DND-41 (cell line): ENCODE results near the gene FAM131C.
"Not testable (repeated sequence)": the region's sequence is repeated elsewhere in the genome, so short reads cannot be mapped to it uniquely, and the experiment has no call there.

ENCODE experiments used
- ATAC-seq: fragments of 200-7000 bp; cut with Tn5 transposase; 3 replicates; pipeline ENCODE4 v1.9.1; 2021; ENCODE audit warnings: low read depth; ENCODE audit not compliant: insufficient read depth
- DNase-seq: peaks from one replicate; pipeline ENCODE4 v3.0.0-alpha.2; 2020
- H2AFZ ChIP-seq: 2 replicates; pipeline ENCODE4 v1.6.0; 2012; ENCODE audit warnings: low read depth, low read length
- H3K27ac ChIP-seq: 2 replicates; pipeline ENCODE4 v1.5.1; 2012; ENCODE audit warnings: low read length, inconsistent platforms
- H3K27me3 ChIP-seq: fragments of 200-600 bp; sonication (generic); 2 replicates; pipeline ENCODE4 v1.6.0; 2012; ENCODE audit warnings: low read length, mild to moderate bottlenecking, inconsistent platforms; ENCODE audit not compliant: insufficient read depth, poor library complexity
- H3K36me3 ChIP-seq: 2 replicates; pipeline ENCODE4 v1.5.1; 2012; ENCODE audit warnings: low read length, inconsistent platforms; ENCODE audit not compliant: insufficient read depth
- H3K4me1 ChIP-seq: 2 replicates; pipeline ENCODE4 v1.5.1; 2012; ENCODE audit warnings: mild to moderate bottlenecking, low read length; ENCODE audit not compliant: insufficient read depth
- H3K4me2 ChIP-seq: 2 replicates; pipeline ENCODE4 v1.6.0; 2012; ENCODE audit warnings: mild to moderate bottlenecking, moderate library complexity, low read length, inconsistent platforms; ENCODE audit not compliant: insufficient read depth
- H3K4me3 ChIP-seq, 2 experiments: fragments of 200-600 bp in 1 of 2; shearing (Covaris generic) in 1 of 2; 2 replicates each; pipeline ENCODE4 v1.5.1; 2012 to 2016; ENCODE audit warnings: inconsistent platforms in 2 of 2, low read length in 2 of 2, mild to moderate bottlenecking in 2 of 2, low read depth in 1 of 2, moderate library complexity in 1 of 2
- H3K79me2 ChIP-seq: 2 replicates; pipeline ENCODE4 v1.6.0; 2012; ENCODE audit warnings: low read length, inconsistent platforms; ENCODE audit not compliant: insufficient read depth
- H3K9ac ChIP-seq: 2 replicates; pipeline ENCODE4 v1.6.0; 2012; ENCODE audit warnings: low read depth, mild to moderate bottlenecking, inconsistent platforms, low read length, moderate library complexity
- H3K9me3 ChIP-seq: 2 replicates; pipeline ENCODE4 v1.5.1; 2012; ENCODE audit warnings: low read length, moderate library complexity, mild to moderate bottlenecking, inconsistent platforms; ENCODE audit not compliant: insufficient read depth, severe bottlenecking
- H4K20me1 ChIP-seq: 2 replicates; pipeline ENCODE4 v1.6.0; 2012; ENCODE audit warnings: low read length; ENCODE audit not compliant: insufficient read depth
- EZH2 ChIP-seq: IDR thresholded peaks from 3 replicates; pipeline ENCODE4 v1.6.1; 2012; ENCODE audit warnings: borderline replicate concordance, low read depth, mild to moderate bottlenecking, moderate library complexity, low read length, inconsistent platforms; ENCODE audit not compliant: severe bottlenecking
- TF ChIP-seq, protein P1 (sequence below): IDR thresholded peaks from 2 replicates; pipeline ENCODE4 v1.5.1; 2012; ENCODE audit warnings: borderline replicate concordance, low read length, moderate library complexity, mild to moderate bottlenecking; ENCODE audit not compliant: poor library complexity, severe bottlenecking; ENCODE audit errors: extremely low read depth

The FAM131C gene

DNA sequence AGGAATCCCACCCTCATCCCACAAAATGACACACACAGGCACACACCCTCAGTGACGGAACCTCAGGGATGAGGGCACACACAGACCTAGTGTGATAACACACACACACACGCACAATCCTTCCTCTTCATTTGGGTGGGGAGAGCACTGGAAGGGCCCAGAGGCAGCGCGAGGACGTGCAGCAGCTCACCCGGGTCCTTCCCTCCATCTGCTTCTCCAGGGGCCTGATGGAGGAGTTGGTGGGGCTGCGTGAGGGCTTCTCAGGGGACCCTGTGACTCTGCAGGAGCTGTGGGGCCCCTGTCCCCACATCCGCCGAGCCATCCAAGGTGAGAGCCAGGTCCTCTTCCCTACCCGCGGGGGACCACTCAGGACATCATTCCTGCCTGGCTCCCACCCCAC lies 51.1 kb downstream of the FAM131C start:
- H3K36me3 ChIP-seq = no peaks in the 10 kb centered on the region
- peaks cover 6% of the 10 kb centered on the region for H4K20me1 ChIP-seq
- no peak overlapping the region for H2AFZ ChIP-seq
- no peak overlapping the region for H3K4me2 ChIP-seq
- H3K27ac ChIP-seq = no peak overlapping the region
- no peak for ATAC-seq
- peaks cover 17% of the 10 kb centered on the region for H3K27me3 ChIP-seq
- no peaks in the 10 kb centered on the region for H3K9me3 ChIP-seq
- H3K4me3 ChIP-seq = no peak overlapping the region
- no peaks in the 10 kb centered on the region for H3K79me2 ChIP-seq
- no peaks in the 10 kb centered on the region for H3K4me1 ChIP-seq
- TF ChIP-seq, protein P1, sequence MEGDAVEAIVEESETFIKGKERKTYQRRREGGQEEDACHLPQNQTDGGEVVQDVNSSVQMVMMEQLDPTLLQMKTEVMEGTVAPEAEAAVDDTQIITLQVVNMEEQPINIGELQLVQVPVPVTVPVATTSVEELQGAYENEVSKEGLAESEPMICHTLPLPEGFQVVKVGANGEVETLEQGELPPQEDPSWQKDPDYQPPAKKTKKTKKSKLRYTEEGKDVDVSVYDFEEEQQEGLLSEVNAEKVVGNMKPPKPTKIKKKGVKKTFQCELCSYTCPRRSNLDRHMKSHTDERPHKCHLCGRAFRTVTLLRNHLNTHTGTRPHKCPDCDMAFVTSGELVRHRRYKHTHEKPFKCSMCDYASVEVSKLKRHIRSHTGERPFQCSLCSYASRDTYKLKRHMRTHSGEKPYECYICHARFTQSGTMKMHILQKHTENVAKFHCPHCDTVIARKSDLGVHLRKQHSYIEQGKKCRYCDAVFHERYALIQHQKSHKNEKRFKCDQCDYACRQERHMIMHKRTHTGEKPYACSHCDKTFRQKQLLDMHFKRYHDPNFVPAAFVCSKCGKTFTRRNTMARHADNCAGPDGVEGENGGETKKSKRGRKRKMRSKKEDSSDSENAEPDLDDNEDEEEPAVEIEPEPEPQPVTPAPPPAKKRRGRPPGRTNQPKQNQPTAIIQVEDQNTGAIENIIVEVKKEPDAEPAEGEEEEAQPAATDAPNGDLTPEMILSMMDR = no peak
- no peak for TF ChIP-seq EZH2
- DNase-seq = no peak
- H3K9ac ChIP-seq = no peak overlapping the region

GRCh38 chr1:16021681-16022080 lies 51.8 kb downstream of the FAM131C start, which contains the start of gene CLCNKA:
Gene CLCNKA (plus strand): TSS chr1:16022036. CDS start chr1:16022620, 584 bp downstream.
- H3K27me3 ChIP-seq = peaks cover 17% of the 10 kb centered on the region
- TF ChIP-seq, protein P1 = no peak
- no peak for TF ChIP-seq EZH2
- H3K27ac ChIP-seq = no peak within 1 kb of the TSS
- no peak within 1 kb of the TSS for H3K4me3 ChIP-seq
- H3K36me3 ChIP-seq = no peaks in the 10 kb centered on the region
- no peaks in the 10 kb centered on the region for H3K4me1 ChIP-seq
- no peak for DNase-seq
- no peak within 1 kb of the TSS for H3K9ac ChIP-seq
- no peak within 1 kb of the TSS for H2AFZ ChIP-seq
- H3K79me2 ChIP-seq = no peaks in the 10 kb centered on the region
- no peak for ATAC-seq
- no peaks in the 10 kb centered on the region for H3K9me3 ChIP-seq
- no peak within 1 kb of the TSS for H3K4me2 ChIP-seq
- peaks cover 6% of the 10 kb centered on the region for H4K20me1 ChIP-seq

DNA sequence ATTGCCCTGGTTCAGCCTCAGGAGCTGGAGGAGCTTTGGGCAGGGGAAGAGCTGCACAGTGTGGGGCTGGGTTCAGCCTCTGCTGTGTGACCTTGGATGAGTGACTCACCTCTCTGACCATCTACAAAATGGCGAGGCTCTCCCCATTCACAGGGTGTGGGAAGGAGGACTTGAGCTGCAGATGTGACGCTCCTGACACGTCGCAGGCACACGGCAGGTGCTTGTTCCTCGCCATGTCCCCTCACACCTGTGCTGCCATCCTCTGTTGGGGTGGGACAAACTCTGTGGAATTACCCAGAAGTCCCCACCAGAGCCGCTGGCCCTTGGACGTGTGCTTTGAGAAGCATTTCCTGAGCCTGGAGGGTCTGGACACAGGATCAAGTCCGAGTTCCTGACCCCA lies 52.6 kb downstream of the FAM131C start:
- H3K36me3 ChIP-seq, H2AFZ ChIP-seq, H3K9ac ChIP-seq, H3K4me2 ChIP-seq, H3K79me2 ChIP-seq, H3K9me3 ChIP-seq, H3K4me3 ChIP-seq, ATAC-seq, H3K4me1 ChIP-seq, H4K20me1 ChIP-seq, DNase-seq, H3K27ac ChIP-seq: not testable (repeated sequence)
- H3K27me3 ChIP-seq = peaks cover 17% of the 10 kb centered on the region

DNA sequence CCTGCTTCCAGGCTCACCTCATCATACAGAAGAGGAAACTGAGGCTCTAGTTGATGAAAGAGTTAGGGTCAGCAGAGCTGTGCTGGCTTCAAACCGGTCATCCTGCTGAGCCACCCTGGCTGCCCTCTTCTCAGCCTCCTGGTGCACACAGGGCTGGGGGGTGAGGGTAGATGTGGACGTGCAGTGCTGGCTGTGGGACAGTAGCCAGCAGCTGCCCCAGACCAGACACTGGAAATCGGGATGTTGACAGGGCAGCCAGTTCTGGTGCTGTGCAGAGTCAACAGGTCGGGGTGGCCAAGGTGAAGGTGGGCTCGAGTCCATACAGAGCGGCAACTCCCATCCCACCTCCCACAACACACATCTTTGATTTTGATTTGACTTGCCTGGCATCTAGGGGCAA lies 53.1 kb downstream of the FAM131C start:
- Histone ChIP-seq H3K4me1 (no peaks in the 10 kb centered on the region), H3K27me3 (peaks cover 17% of the 10 kb centered on the region), H3K9ac (no peak overlapping the region), H4K20me1 (peaks cover 6% of the 10 kb centered on the region), H3K4me3 (no peak overlapping the region), H3K36me3 (no peaks in the 10 kb centered on the region), H3K79me2 (no peaks in the 10 kb centered on the region), H3K9me3 (no peaks in the 10 kb centered on the region), H3K27ac (no peak overlapping the region), H3K4me2 (no peak overlapping the region), H2AFZ (no peak overlapping the region)
- ATAC-seq (no peak), DNase-seq (no peak)
- TF ChIP-seq EZH2 = no peak
- TF ChIP-seq, protein P1 = no peak
